GM12891 (cell line): ENCODE data around the gene PGA4.

Source experiments
- PAX5 ChIP-seq: IDR thresholded peaks from 2 replicates; pipeline ENCODE4 v1.6.1; 2011; ENCODE audit warnings: low read length, moderate library complexity, mild to moderate bottlenecking; ENCODE audit not compliant: insufficient read depth, severe bottlenecking
- POLR2A ChIP-seq: IDR thresholded peaks from 2 replicates; pipeline ENCODE4 v1.6.1; 2011; ENCODE audit warnings: low read depth, low read length, control low read depth
- POLR2AphosphoS5 ChIP-seq: IDR thresholded peaks from 2 replicates; pipeline ENCODE4 v1.6.1; 2011; ENCODE audit warnings: low read depth, low read length, control low read depth
- POU2F2 ChIP-seq: IDR thresholded peaks from 2 replicates; pipeline ENCODE4 v1.6.1; 2011; ENCODE audit warnings: low read depth, mild to moderate bottlenecking, control low read depth, low read length, moderate library complexity
- SPI1 ChIP-seq: IDR thresholded peaks from 2 replicates; pipeline ENCODE4 v1.6.1; 2011; ENCODE audit warnings: low read depth, low read length, control low read depth
- TAF1 ChIP-seq: IDR thresholded peaks from 2 replicates; pipeline ENCODE4 v1.6.1; 2011; ENCODE audit warnings: low read depth, low read length, control low read depth

DNA sequence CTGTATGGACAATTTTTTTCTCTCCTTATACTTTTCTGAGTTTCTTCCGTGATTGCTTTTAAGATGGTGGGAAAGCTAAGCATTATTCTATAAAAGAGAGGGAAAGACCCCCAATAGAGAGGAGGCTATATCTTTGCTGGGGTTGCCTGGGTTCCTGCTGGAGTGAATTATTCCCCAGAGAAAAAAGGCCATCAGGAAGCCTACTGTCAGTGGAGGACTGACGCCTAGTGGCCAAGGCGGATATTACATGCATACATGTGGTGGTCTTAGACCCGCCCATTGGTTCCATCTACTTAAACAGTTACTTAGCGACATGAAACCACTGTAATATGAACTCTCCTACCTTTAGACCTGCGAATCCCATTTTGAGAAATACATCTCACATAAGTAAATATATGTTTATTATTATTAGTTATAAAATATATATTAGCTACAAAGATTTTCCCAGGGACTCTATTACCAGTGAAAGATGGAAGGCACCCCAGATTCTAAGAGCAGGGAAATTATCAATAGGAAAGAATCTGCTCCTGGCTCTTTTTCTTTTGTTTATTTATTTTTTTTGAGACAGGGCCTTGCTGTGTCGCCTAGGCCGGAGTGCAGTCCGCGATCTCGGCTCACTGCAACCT lies 34.5 kb upstream of the PGA4 start:
- no peak for TF ChIP-seq TAF1
- no peak for TF ChIP-seq POLR2AphosphoS5
- TF ChIP-seq SPI1, result no peak
- no peak for TF ChIP-seq POLR2A
- TF ChIP-seq PAX5, result no peak
- peak; percentile 94 for TF ChIP-seq POU2F2
